ENCODE results near the gene CDC20. TPM values are rescaled to one million over a fixed set of nuclear protein-coding genes. Genes with fewer than 3 reads are reported as not detected.

The CDC20 gene
- polyA plus RNA-seq, 4 donors, result 3.8 to 62.2 (median 14.0) TPM

DNA sequence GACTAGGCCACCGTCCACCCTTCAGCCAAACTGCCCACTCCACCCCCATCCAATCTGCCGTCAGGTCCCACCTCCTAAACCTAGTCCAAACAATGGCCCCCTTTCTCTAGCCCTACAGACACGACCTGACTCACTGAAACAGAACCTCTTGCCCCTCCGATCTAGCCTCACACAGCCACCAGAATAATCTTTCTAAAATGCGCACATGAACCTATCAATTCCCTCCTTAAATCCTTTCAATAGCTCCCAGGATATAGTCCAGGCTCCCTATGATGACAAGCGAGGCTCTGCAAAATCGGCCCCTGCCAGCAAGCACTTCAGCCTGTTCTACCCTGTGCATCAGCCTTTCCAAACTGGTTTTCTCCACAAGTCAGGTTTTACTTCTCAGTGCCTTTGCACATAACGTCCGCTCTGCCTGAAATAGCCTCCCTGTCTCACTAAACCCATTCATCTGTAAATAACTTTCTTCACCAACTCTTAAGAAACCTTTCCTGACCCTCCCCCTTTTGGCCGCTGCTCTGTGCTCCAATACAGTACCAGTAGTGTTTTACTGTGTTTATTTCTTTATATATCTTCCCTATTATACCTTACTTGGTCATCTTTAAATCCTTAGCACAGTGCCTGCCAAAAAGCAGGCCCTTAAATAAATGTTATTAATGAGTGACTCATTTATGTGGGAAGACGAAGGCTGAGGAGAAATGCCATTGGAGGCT is 9.0 kb upstream of the CDC20 start:
- H3K27me3 ChIP-seq (ENCODE audit: control insufficient read depth in 3 of 3, insufficient read depth in 3 of 3, low read length in 3 of 3), result no peaks in the 10 kb centered on the region
- H3K9me3 ChIP-seq (ENCODE audit: control insufficient read depth in 2 of 2, insufficient read depth in 1 of 2, low read depth in 1 of 2, low read length in 1 of 2), result no peaks in the 10 kb centered on the region
- FAIRE-seq (no peak), DNase-seq (no peak)
- peaks cover 0 to 22% (median 0%) of the 10 kb centered on the region in 3 donors for H3K4me1 ChIP-seq (ENCODE audit: control insufficient read depth in 3 of 3, insufficient read depth in 2 of 3, low read depth in 1 of 3, low read length in 2 of 3)
- peak overlapping the region in 2 of 3 donors; percentile 54 to 58 for H3K4me3 ChIP-seq (ENCODE audit: low read depth in 1 of 3, low read length in 3 of 3)
- peak overlapping the region; percentile 96 to 97 (median 97) for H3K27ac ChIP-seq (ENCODE audit: low read depth in 1 of 3, low read length in 2 of 3)
- 30 to 51% (median 43%) methylated on average over 11 of the region's 11 CpGs for WGBS, 3 donors
- no peaks in the 10 kb centered on the region for H3K36me3 ChIP-seq (ENCODE audit: control insufficient read depth in 3 of 3, insufficient read depth in 2 of 3, low read depth in 1 of 3, low read length in 3 of 3)

DNA sequence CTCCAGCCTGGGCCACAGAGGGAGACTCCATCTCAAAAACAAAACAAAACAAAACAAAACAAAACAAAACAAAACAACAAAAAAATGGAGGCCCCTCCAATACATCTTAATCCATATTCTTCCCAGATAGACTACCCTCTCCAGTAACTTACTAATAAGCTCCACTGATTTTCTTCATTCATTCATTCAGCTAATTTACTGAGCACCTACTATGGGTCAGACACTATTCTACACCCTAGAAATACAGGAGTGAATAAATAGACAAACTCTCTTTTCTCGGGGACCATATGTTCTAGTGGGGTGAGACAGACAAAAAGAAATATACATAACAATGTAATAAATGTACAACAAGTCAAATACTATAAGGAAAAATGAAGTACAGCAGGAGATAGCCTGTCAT is 7.8 kb upstream of the CDC20 start:
- H3K36me3 ChIP-seq (ENCODE audit: control insufficient read depth in 3 of 3, insufficient read depth in 2 of 3, low read depth in 1 of 3, low read length in 3 of 3), result no peaks in the 10 kb centered on the region
- peaks cover 0 to 12% (median 0%) of the 10 kb centered on the region in 3 donors for H3K4me1 ChIP-seq (ENCODE audit: control insufficient read depth in 3 of 3, insufficient read depth in 2 of 3, low read depth in 1 of 3, low read length in 2 of 3)
- FAIRE-seq (no peak), DNase-seq (no peak)
- no peaks in the 10 kb centered on the region for H3K27me3 ChIP-seq (ENCODE audit: control insufficient read depth in 3 of 3, insufficient read depth in 3 of 3, low read length in 3 of 3)
- no peaks in the 10 kb centered on the region for H3K9me3 ChIP-seq (ENCODE audit: control insufficient read depth in 2 of 2, insufficient read depth in 1 of 2, low read depth in 1 of 2, low read length in 1 of 2)
- WGBS, 3 donors, result 88 to 92% (median 90%) methylated on average over 1 of the region's 1 CpG
- no peak overlapping the region for H3K27ac ChIP-seq (ENCODE audit: low read depth in 1 of 3, low read length in 2 of 3)
- no peak overlapping the region for H3K4me3 ChIP-seq (ENCODE audit: low read depth in 1 of 3, low read length in 3 of 3)

DNA sequence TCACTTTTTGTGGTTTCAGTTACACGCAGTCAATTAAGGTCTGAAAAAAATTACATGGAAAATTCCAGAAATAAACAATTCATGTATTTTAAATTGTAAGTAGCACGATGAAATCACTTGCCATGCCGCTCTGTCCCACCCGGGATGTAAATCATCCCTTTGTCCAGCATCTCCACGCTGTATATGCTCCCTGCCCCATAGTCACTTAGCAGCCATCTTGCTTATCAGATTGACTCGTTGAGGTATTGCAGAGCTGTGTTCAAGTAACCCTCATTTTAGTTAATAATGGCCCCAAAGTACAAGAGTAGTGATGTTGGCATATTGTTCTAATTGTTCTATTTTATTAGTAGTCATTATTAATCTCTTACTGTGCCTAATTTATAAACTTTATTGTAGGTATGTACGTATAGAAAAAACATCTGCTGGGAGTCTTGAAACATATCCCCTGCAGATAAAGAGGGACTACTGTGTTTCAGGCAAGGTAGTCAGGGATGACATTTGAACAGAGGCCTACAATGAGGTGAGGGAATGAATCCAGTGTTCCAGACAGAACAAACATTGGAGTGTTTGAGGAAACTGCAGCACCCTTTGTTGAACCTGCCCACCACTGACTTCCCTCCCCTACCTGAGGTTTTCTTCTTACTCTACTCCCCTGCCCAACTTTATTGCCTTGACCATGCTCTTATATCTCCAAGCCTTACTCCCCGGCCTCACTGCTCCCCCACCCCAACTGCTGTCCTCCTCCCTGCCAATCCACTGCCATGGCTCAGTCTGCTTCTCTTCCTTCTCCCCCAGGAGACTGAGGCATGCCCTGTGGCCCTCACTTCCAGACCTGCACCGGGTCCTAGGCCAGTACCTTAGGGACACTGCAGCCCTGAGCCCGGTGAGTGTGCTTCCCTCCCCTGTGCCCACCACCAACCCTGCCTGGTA is 7.1 kb upstream of the CDC20 start:
- no peaks in the 10 kb centered on the region for H3K9me3 ChIP-seq (ENCODE audit: control insufficient read depth in 2 of 2, insufficient read depth in 1 of 2, low read depth in 1 of 2, low read length in 1 of 2)
- H3K4me1 ChIP-seq (ENCODE audit: control insufficient read depth in 3 of 3, insufficient read depth in 2 of 3, low read depth in 1 of 3, low read length in 2 of 3), result peaks cover 0 to 12% (median 0%) of the 10 kb centered on the region in 3 donors
- no peak overlapping the region for H3K4me3 ChIP-seq (ENCODE audit: low read depth in 1 of 3, low read length in 3 of 3)
- H3K27me3 ChIP-seq (ENCODE audit: control insufficient read depth in 3 of 3, insufficient read depth in 3 of 3, low read length in 3 of 3), result no peaks in the 10 kb centered on the region
- WGBS, 3 donors, result 76 to 82% (median 80%) methylated on average over 10 of the region's 10 CpGs
- no peak for FAIRE-seq
- H3K36me3 ChIP-seq (ENCODE audit: control insufficient read depth in 3 of 3, insufficient read depth in 2 of 3, low read depth in 1 of 3, low read length in 3 of 3), result no peaks in the 10 kb centered on the region
- H3K27ac ChIP-seq (ENCODE audit: low read depth in 1 of 3, low read length in 2 of 3), result no peak overlapping the region
- no peak for DNase-seq

DNA sequence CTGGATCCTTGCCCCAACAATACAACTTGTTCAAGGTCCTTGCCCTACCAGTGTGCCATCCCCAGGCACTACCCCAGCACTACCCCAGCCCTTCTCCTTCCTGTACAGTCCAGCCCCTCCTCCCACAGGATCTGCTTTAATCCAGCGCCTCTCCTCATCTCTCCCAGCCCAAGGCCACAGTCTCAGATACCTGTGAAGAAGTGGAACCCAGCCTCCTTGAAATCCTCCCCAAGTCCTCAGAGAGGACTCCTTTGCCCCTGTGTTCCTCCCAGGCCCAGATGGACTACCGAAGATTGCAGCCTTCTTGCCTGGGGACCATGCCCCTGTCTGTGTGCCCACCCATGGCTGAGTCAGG is 6.5 kb upstream of the CDC20 start:
- DNase-seq (no peak), FAIRE-seq (no peak)
- Histone ChIP-seq H3K4me1 (ENCODE audit: control insufficient read depth in 3 of 3, insufficient read depth in 2 of 3, low read depth in 1 of 3, low read length in 2 of 3) (peaks cover 0 to 12% (median 0%) of the 10 kb centered on the region in 3 donors), H3K27me3 (ENCODE audit: control insufficient read depth in 3 of 3, insufficient read depth in 3 of 3, low read length in 3 of 3) (no peaks in the 10 kb centered on the region), H3K36me3 (ENCODE audit: control insufficient read depth in 3 of 3, insufficient read depth in 2 of 3, low read depth in 1 of 3, low read length in 3 of 3) (no peaks in the 10 kb centered on the region), H3K9me3 (ENCODE audit: control insufficient read depth in 2 of 2, insufficient read depth in 1 of 2, low read depth in 1 of 2, low read length in 1 of 2) (no peaks in the 10 kb centered on the region), H3K4me3 (ENCODE audit: low read depth in 1 of 3, low read length in 3 of 3) (no peak overlapping the region), H3K27ac (ENCODE audit: low read depth in 1 of 3, low read length in 2 of 3) (no peak overlapping the region)
- 85 to 97% (median 94%) methylated on average over 2 of the region's 2 CpGs for WGBS, 3 donors

DNA sequence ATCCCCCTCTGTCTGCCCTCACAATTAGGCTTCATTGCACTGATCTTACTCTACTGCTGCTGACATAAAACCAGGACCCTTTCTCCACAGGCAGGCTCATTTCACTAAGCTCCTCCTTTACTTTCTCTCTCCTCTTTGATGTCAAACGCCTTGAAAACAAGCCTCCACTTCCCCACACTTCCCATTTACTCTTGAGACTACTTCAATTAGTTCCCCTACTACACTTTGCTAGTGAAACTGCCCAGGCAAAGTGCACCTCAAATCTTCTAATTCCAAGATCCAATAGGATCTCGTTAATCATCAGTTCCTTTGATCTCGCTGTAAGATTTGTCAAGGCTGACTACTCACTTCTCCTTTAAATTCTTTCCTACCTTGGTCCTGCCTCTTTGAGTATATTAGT is 5.9 kb upstream of the CDC20 start:
- H3K27me3 ChIP-seq (ENCODE audit: control insufficient read depth in 3 of 3, insufficient read depth in 3 of 3, low read length in 3 of 3), result no peaks in the 10 kb centered on the region
- no peak for FAIRE-seq

DNA sequence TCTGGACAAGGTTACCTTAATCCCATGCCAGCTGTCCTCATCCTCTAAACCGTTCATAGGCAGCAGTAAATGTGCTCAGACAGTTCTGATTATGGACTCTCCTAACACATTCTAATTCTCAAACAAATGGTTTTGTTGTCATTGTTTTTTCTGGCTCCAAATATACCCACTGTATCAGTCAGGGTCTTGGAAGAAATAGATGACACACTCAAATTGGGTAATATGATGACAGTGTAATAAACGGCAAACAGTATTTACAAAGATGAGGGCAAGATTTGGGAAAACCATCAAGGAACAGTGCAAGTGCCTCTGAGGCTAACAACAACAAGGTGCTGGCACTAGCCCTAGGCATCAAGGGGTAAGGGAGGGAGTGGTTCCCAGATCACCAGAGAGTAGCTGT is 4.3 kb upstream of the CDC20 start:
- FAIRE-seq (no peak), DNase-seq (no peak)
- no peaks in the 10 kb centered on the region for H3K27me3 ChIP-seq (ENCODE audit: control insufficient read depth in 3 of 3, insufficient read depth in 3 of 3, low read length in 3 of 3)
- no peaks in the 10 kb centered on the region for H3K36me3 ChIP-seq (ENCODE audit: control insufficient read depth in 3 of 3, insufficient read depth in 2 of 3, low read depth in 1 of 3, low read length in 3 of 3)
- no peaks in the 10 kb centered on the region for H3K9me3 ChIP-seq (ENCODE audit: control insufficient read depth in 2 of 2, insufficient read depth in 1 of 2, low read depth in 1 of 2, low read length in 1 of 2)
- peaks cover 0 to 19% (median 0%) of the 10 kb centered on the region in 3 donors for H3K4me1 ChIP-seq (ENCODE audit: control insufficient read depth in 3 of 3, insufficient read depth in 2 of 3, low read depth in 1 of 3, low read length in 2 of 3)
- WGBS, 3 donors, result 80 to 88% (median 80%) methylated on average over 2 of the region's 2 CpGs
- no peak overlapping the region for H3K27ac ChIP-seq (ENCODE audit: low read depth in 1 of 3, low read length in 2 of 3)
- no peak overlapping the region for H3K4me3 ChIP-seq (ENCODE audit: low read depth in 1 of 3, low read length in 3 of 3)

More for the DNA sequence above, 5.9 kb upstream of the CDC20 start:
- H3K4me1 ChIP-seq (ENCODE audit: control insufficient read depth in 3 of 3, insufficient read depth in 2 of 3, low read depth in 1 of 3, low read length in 2 of 3), result peaks cover 0 to 15% (median 0%) of the 10 kb centered on the region in 3 donors
- no peak overlapping the region for H3K4me3 ChIP-seq (ENCODE audit: low read depth in 1 of 3, low read length in 3 of 3)
- H3K27ac ChIP-seq (ENCODE audit: low read depth in 1 of 3, low read length in 2 of 3), result no peak overlapping the region
- H3K36me3 ChIP-seq (ENCODE audit: control insufficient read depth in 3 of 3, insufficient read depth in 2 of 3, low read depth in 1 of 3, low read length in 3 of 3), result no peaks in the 10 kb centered on the region
- H3K9me3 ChIP-seq (ENCODE audit: control insufficient read depth in 2 of 2, insufficient read depth in 1 of 2, low read depth in 1 of 2, low read length in 1 of 2), result no peaks in the 10 kb centered on the region
- WGBS, 3 donors, result 59 to 65% (median 61%) methylated on average over 3 of the region's 3 CpGs
- DNase-seq, result no peak

DNA sequence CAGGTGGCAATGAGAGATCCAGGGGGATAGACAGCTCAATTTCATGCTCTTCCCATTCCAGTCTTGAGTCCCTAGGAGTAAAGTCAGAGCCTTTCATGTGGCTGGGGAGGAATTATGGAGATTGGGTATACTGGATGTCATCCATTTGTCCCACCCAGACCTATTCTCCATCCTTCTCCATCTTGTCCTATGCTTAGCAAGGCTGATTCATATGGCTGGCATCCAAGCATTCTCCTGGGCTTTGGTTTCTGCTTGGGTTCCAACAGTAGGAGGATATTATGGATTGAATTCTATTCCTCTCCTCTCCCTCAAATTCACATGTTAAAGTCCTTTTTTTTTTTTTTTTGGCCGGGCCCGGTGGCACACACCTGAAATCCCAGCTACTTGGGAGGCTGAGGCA is 3.8 kb upstream of the CDC20 start:
- Histone ChIP-seq H3K27me3 (ENCODE audit: control insufficient read depth in 3 of 3, insufficient read depth in 3 of 3, low read length in 3 of 3) (no peaks in the 10 kb centered on the region), H3K36me3 (ENCODE audit: control insufficient read depth in 3 of 3, insufficient read depth in 2 of 3, low read depth in 1 of 3, low read length in 3 of 3) (peaks cover 0 to 3% (median 0%) of the 10 kb centered on the region in 3 donors), H3K4me3 (ENCODE audit: low read depth in 1 of 3, low read length in 3 of 3) (no peak overlapping the region), H3K4me1 (ENCODE audit: control insufficient read depth in 3 of 3, insufficient read depth in 2 of 3, low read depth in 1 of 3, low read length in 2 of 3) (peaks cover 0 to 17% (median 0%) of the 10 kb centered on the region in 3 donors), H3K27ac (ENCODE audit: low read depth in 1 of 3, low read length in 2 of 3) (no peak overlapping the region), H3K9me3 (ENCODE audit: control insufficient read depth in 2 of 2, insufficient read depth in 1 of 2, low read depth in 1 of 2, low read length in 1 of 2) (no peaks in the 10 kb centered on the region)
- DNase-seq, result no peak
- 93 to 100% (median 98%) methylated on average over 2 of the region's 2 CpGs for WGBS, 3 donors
- FAIRE-seq, result no peak

DNA sequence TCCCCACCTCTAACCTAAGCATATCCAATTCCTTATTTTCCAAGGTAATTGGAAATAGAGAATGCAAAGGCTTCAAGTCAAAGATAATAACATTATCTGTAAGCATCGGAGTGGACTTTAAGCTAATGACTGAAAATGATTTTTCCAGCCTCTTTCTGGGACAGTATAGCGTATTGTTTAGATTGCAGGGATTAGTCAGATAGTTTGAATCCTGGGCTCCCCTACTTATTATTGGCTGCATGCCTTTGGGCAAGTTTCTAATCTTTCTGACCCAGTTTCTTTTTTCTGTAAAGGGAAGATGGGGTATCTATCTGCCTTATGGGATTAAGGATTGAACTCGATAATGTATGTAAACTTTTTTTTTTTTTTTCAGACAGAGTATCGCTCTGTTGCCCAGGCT is 1.5 kb upstream of the CDC20 start:
- Histone ChIP-seq H3K4me1 (ENCODE audit: control insufficient read depth in 3 of 3, insufficient read depth in 2 of 3, low read depth in 1 of 3, low read length in 2 of 3) (peaks cover 0 to 23% (median 0%) of the 10 kb centered on the region in 3 donors), H3K27me3 (ENCODE audit: control insufficient read depth in 3 of 3, insufficient read depth in 3 of 3, low read length in 3 of 3) (no peaks in the 10 kb centered on the region), H3K36me3 (ENCODE audit: control insufficient read depth in 3 of 3, insufficient read depth in 2 of 3, low read depth in 1 of 3, low read length in 3 of 3) (peaks cover 0 to 18% (median 11%) of the 10 kb centered on the region in 3 donors), H3K27ac (ENCODE audit: low read depth in 1 of 3, low read length in 2 of 3) (no peak overlapping the region), H3K4me3 (ENCODE audit: low read depth in 1 of 3, low read length in 3 of 3) (no peak overlapping the region), H3K9me3 (ENCODE audit: control insufficient read depth in 2 of 2, insufficient read depth in 1 of 2, low read depth in 1 of 2, low read length in 1 of 2) (no peaks in the 10 kb centered on the region)
- FAIRE-seq (no peak), DNase-seq (no peak)
- whole genome bisulfite sequencing, 3 donors, result 67 to 78% (median 69%) methylated on average over 4 of the region's 4 CpGs

Data from small intestine (tissue), 7 donors.